HepG2 (cell line): ENCODE measurements around the gene CELSR3. TPM values are rescaled to one million over a fixed set of nuclear protein-coding genes. Genes with fewer than 3 reads are reported as not detected.

ENCODE experiments used
- ARID3A ChIP-seq: IDR thresholded peaks from 2 replicates; pipeline ENCODE4 v1.6.1; 2012; ENCODE audit warnings: low read depth, low read length, improper control_type of control experiment
- CBX5 ChIP-seq: sonication (generic); formaldehyde crosslinking; IDR thresholded peaks from 2 replicates; pipeline ENCODE4 v1.4.0; 2020; ENCODE audit warnings: missing genetic modification reagents, borderline replicate concordance
- GABPA ChIP-seq, 2 experiments: IDR thresholded peaks; 2 replicates each; pipeline ENCODE4 v1.6.1; 2011 to 2016; ENCODE audit warnings: low read depth in 2 of 2, low read length in 1 of 2, missing biosample characterization in 1 of 2, missing genetic modification characterization in 1 of 2
- HBP1 ChIP-seq: IDR thresholded peaks from 2 replicates; pipeline ENCODE4 v1.6.1; 2016; ENCODE audit warnings: low read depth, control low read depth
- KAT2B ChIP-seq: fragments of 150-350 bp; IDR thresholded peaks from 2 replicates; pipeline ENCODE4 v1.6.1; 2014; ENCODE audit warnings: low read depth, low read length, borderline replicate concordance
- POLR2AphosphoS2 ChIP-seq: IDR thresholded peaks from 2 replicates; pipeline ENCODE4 v1.6.1; 2011; ENCODE audit warnings: low read depth, low read length, improper control_type of control experiment
- RBM39 ChIP-seq: fragments of 200-400 bp; formaldehyde crosslinking; IDR thresholded peaks from one replicate; pipeline ENCODE4 v1.6.1; 2018; ENCODE audit warnings: antibody characterized with exemption, mild to moderate bottlenecking, low read depth, low read length; ENCODE audit not compliant: poor library complexity, severe bottlenecking
- ZFP41 ChIP-seq: sonication (generic); formaldehyde crosslinking; IDR thresholded peaks from 2 replicates; pipeline ENCODE4 v1.4.0; 2020; ENCODE audit warnings: mild to moderate bottlenecking, missing genetic modification reagents, borderline replicate concordance
- ZNF331 ChIP-seq: sonication (generic); formaldehyde crosslinking; IDR thresholded peaks from 2 replicates; pipeline ENCODE4 v1.4.0; 2020; ENCODE audit warnings: missing genetic modification reagents
- ZNF333 ChIP-seq: sonication (generic); formaldehyde crosslinking; IDR thresholded peaks from 2 replicates; pipeline ENCODE4 v1.4.0; 2020; ENCODE audit warnings: mild to moderate bottlenecking, missing genetic modification reagents, borderline replicate concordance
- ZNF550 ChIP-seq: sonication (generic); formaldehyde crosslinking; IDR thresholded peaks from 2 replicates; pipeline ENCODE4 v1.4.0; 2020; ENCODE audit warnings: mild to moderate bottlenecking, missing genetic modification reagents, borderline replicate concordance
- ZNF672 ChIP-seq: sonication (generic); formaldehyde crosslinking; IDR thresholded peaks from 2 replicates; pipeline ENCODE4 v1.8.1; 2022; ENCODE audit warnings: missing genetic modification reagents
- ZSCAN25 ChIP-seq: sonication (generic); formaldehyde crosslinking; IDR thresholded peaks from 2 replicates; pipeline ENCODE4 v1.8.0; 2022; ENCODE audit warnings: mild to moderate bottlenecking, missing genetic modification reagents
- ZSCAN29 ChIP-seq: sonication (generic); formaldehyde crosslinking; conservative IDR thresholded peaks from 2 replicates; pipeline ENCODE4 v1.4.0; 2020; ENCODE audit warnings: mild to moderate bottlenecking, missing genetic modification reagents
- polyA plus RNA-seq, 8 experiments: library from polyadenylated mRNA; depleted of rRNA in 3 of 8; stranded (reverse) in 7 of 8; unstranded in 1 of 8; fragments of >200 nt; fragmentation: Illumina TruSeq in 4 of 8; extraction: Trizol in 4 of 8; gene quantifications; 2 replicates each; pipeline versions ENCODE4 v1.2.1 to v1.2.3, GENCODE V29; 2011 to 2016; ENCODE audit warnings: low read depth in 4 of 8, missing spikeins in 1 of 8, mixed read lengths in 1 of 8; ENCODE audit not compliant: insufficient read depth in 1 of 8
- total RNA-seq, 5 experiments: library from RNA; depleted of rRNA; stranded (reverse); fragments of >200 nt; fragmentation: Illumina TruSeq; extraction: Trizol; gene quantifications; 2 replicates each; pipeline ENCODE4 v1.2.3, GENCODE V29; 2016; ENCODE audit warnings: low read depth in 1 of 5
- TF ChIP-seq, protein P1 (sequence below): sonication (generic); formaldehyde crosslinking; IDR thresholded peaks from 2 replicates; pipeline ENCODE4 v1.5.1; 2020; ENCODE audit warnings: missing genetic modification reagents, mild to moderate bottlenecking, borderline replicate concordance
- TF ChIP-seq, protein P2 (sequence below): sonication (generic); formaldehyde crosslinking; IDR thresholded peaks from 2 replicates; pipeline ENCODE4 v1.5.0; 2020; ENCODE audit warnings: mild to moderate bottlenecking, missing genetic modification reagents
- TF ChIP-seq, protein P3 (sequence below): sonication (generic); formaldehyde crosslinking; IDR thresholded peaks from 2 replicates; pipeline ENCODE4 v1.5.0; 2020; ENCODE audit warnings: mild to moderate bottlenecking, missing genetic modification reagents, moderate library complexity
- TF ChIP-seq, protein P4 (sequence below): sonication (generic); formaldehyde crosslinking; IDR thresholded peaks from 2 replicates; pipeline ENCODE4 v1.4.0; 2020; ENCODE audit warnings: missing genetic modification reagents

The CELSR3 gene
- total and polyA plus RNA-seq, 2 of the 13 experiments (the other 11 are each of a cell fraction or from before 2014, with no cell fraction given) = 5.4 to 6.7 TPM

DNA sequence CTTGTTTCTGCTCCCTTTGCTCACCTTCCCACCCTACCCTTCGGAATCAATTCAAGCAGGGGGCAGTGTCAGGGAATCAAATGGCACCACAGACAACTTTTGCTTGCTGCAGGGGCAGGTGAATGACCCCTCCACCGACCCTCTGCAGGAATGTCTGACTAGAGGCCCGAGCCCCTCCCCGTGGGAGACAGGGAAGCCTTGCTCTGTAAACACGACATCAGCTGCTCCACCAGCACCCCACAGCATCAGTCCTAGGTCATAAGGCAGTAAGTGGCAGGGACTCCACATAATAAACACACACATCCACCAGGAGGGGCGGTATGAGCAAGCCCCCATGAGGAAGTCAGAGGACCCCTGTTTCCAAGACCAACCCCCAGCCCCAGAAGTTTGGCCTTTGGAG is 25.4 kb downstream of the CELSR3 start (continued):
- TF ChIP-seq, protein P1, sequence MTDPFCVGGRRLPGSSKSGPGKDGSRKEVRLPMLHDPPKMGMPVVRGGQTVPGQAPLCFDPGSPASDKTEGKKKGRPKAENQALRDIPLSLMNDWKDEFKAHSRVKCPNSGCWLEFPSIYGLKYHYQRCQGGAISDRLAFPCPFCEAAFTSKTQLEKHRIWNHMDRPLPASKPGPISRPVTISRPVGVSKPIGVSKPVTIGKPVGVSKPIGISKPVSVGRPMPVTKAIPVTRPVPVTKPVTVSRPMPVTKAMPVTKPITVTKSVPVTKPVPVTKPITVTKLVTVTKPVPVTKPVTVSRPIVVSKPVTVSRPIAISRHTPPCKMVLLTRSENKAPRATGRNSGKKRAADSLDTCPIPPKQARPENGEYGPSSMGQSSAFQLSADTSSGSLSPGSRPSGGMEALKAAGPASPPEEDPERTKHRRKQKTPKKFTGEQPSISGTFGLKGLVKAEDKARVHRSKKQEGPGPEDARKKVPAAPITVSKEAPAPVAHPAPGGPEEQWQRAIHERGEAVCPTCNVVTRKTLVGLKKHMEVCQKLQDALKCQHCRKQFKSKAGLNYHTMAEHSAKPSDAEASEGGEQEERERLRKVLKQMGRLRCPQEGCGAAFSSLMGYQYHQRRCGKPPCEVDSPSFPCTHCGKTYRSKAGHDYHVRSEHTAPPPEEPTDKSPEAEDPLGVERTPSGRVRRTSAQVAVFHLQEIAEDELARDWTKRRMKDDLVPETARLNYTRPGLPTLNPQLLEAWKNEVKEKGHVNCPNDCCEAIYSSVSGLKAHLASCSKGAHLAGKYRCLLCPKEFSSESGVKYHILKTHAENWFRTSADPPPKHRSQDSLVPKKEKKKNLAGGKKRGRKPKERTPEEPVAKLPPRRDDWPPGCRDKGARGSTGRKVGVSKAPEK (CRISPR knock-in tag) = no peak
- TF ChIP-seq, protein P2, sequence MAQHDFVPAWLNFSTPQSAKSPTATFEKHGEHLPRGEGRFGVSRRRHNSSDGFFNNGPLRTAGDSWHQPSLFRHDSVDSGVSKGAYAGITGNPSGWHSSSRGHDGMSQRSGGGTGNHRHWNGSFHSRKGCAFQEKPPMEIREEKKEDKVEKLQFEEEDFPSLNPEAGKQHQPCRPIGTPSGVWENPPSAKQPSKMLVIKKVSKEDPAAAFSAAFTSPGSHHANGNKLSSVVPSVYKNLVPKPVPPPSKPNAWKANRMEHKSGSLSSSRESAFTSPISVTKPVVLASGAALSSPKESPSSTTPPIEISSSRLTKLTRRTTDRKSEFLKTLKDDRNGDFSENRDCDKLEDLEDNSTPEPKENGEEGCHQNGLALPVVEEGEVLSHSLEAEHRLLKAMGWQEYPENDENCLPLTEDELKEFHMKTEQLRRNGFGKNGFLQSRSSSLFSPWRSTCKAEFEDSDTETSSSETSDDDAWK = no peak
- TF ChIP-seq KAT2B (no peak), GABPA (IDR thresholded peaks at IDR 0.05; ENCODE audit: low read depth, low read length) (no peak), GABPA (CRISPR knock-in tag; IDR thresholded peaks at IDR 0.05; ENCODE audit: low read depth) (no peak), POLR2AphosphoS2 (no peak), ZSCAN29 (no peak), CBX5 (CRISPR knock-in tag) (no peak), ZNF550 (CRISPR knock-in tag) (no peak), ARID3A (no peak), ZNF331 (CRISPR knock-in tag) (no peak), ZNF672 (CRISPR knock-in tag) (no peak), RBM39 (no peak), ZNF333 (CRISPR knock-in tag) (no peak), ZSCAN25 (CRISPR knock-in tag) (no peak), ZFP41 (no peak), HBP1 (CRISPR knock-in tag) (no peak)
- TF ChIP-seq, protein P3, sequence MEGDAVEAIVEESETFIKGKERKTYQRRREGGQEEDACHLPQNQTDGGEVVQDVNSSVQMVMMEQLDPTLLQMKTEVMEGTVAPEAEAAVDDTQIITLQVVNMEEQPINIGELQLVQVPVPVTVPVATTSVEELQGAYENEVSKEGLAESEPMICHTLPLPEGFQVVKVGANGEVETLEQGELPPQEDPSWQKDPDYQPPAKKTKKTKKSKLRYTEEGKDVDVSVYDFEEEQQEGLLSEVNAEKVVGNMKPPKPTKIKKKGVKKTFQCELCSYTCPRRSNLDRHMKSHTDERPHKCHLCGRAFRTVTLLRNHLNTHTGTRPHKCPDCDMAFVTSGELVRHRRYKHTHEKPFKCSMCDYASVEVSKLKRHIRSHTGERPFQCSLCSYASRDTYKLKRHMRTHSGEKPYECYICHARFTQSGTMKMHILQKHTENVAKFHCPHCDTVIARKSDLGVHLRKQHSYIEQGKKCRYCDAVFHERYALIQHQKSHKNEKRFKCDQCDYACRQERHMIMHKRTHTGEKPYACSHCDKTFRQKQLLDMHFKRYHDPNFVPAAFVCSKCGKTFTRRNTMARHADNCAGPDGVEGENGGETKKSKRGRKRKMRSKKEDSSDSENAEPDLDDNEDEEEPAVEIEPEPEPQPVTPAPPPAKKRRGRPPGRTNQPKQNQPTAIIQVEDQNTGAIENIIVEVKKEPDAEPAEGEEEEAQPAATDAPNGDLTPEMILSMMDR (CRISPR knock-in tag) = 0 out of 2 replicates have a peak, but pooled peaks have one; percentile 6
- TF ChIP-seq, protein P4, sequence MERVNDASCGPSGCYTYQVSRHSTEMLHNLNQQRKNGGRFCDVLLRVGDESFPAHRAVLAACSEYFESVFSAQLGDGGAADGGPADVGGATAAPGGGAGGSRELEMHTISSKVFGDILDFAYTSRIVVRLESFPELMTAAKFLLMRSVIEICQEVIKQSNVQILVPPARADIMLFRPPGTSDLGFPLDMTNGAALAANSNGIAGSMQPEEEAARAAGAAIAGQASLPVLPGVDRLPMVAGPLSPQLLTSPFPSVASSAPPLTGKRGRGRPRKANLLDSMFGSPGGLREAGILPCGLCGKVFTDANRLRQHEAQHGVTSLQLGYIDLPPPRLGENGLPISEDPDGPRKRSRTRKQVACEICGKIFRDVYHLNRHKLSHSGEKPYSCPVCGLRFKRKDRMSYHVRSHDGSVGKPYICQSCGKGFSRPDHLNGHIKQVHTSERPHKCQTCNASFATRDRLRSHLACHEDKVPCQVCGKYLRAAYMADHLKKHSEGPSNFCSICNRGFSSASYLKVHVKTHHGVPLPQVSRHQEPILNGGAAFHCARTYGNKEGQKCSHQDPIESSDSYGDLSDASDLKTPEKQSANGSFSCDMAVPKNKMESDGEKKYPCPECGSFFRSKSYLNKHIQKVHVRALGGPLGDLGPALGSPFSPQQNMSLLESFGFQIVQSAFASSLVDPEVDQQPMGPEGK (CRISPR knock-in tag) = 0 out of 2 replicates have a peak, but pooled peaks have one; percentile 21
